CD14-positive monocyte (primary cell): Measurements from ENCODE around the gene MYCBP2. TPM values are rescaled to one million over a fixed set of nuclear protein-coding genes. Genes with fewer than 3 reads are reported as not detected.

Experiments used
- DNase-seq, 3 donors: peaks; one replicate each; pipeline ENCODE4 v3.0.0-alpha.2; 2011 to 2022
- H2AFZ ChIP-seq: 2 replicates; pipeline ENCODE4 v1.6.0; 2012; ENCODE audit warnings: mild to moderate bottlenecking, low read depth, low read length, inconsistent platforms; ENCODE audit not compliant: insufficient read depth, poor library complexity, severe bottlenecking
- H3K27ac ChIP-seq, 2 donors: 1 replicate in 1 of 2; 2 replicates in 1 of 2; pipeline ENCODE4 v1.5.1; 2012 to 2013; ENCODE audit warnings: low read length in 2 of 2, control low read depth in 1 of 2, inconsistent platforms in 1 of 2, low read depth in 1 of 2, mild to moderate bottlenecking in 1 of 2
- H3K27me3 ChIP-seq, 2 donors: one replicate each; pipeline versions ENCODE4 v1.6.0 to v1.6.1; 2011 to 2013; ENCODE audit warnings: low read length in 2 of 2; ENCODE audit not compliant: control insufficient read depth in 2 of 2, insufficient read depth in 2 of 2
- H3K36me3 ChIP-seq, 2 donors: replicated peaks in 1 of 2; 1 replicate in 1 of 2; 2 replicates in 1 of 2; pipeline versions ENCODE4 v1.5.1 to v1.6.1; 2012 to 2013; ENCODE audit warnings: low read length in 2 of 2, control low read depth in 1 of 2, inconsistent platforms in 1 of 2, mild to moderate bottlenecking in 1 of 2; ENCODE audit not compliant: insufficient read depth in 2 of 2, control insufficient read depth in 1 of 2
- H3K4me1 ChIP-seq, 2 donors: 1 replicate in 1 of 2; 2 replicates in 1 of 2; pipeline versions ENCODE4 v1.5.1 to v1.6.1; 2012 to 2013; ENCODE audit warnings: low read length in 2 of 2, control low read depth in 1 of 2, inconsistent platforms in 1 of 2, mild to moderate bottlenecking in 1 of 2, moderate library complexity in 1 of 2; ENCODE audit not compliant: insufficient read depth in 2 of 2, control insufficient read depth in 1 of 2
- H3K4me2 ChIP-seq: replicated peaks from 2 replicates; pipeline ENCODE3; 2012; ENCODE audit warnings: low read length, moderate library complexity, mild to moderate bottlenecking; ENCODE audit not compliant: poor library complexity, severe bottlenecking; ENCODE audit errors: extremely low read depth
- H3K4me3 ChIP-seq, 3 experiments: fragments of 200-600 bp in 1 of 3; sonication (generic) in 1 of 3; replicated peaks in 1 of 3; 1 replicate in 2 of 3; 2 replicates in 1 of 3; pipeline ENCODE4 v1.5.1; 2011 to 2013; ENCODE audit warnings: low read length in 3 of 3, mild to moderate bottlenecking in 3 of 3, control low read depth in 2 of 3, low read depth in 2 of 3, inconsistent platforms in 1 of 3, moderate library complexity in 1 of 3
- H3K79me2 ChIP-seq: 2 replicates; pipeline ENCODE4 v1.6.0; 2012; ENCODE audit warnings: mild to moderate bottlenecking, control low read depth, inconsistent platforms, low read length, moderate library complexity; ENCODE audit not compliant: insufficient read depth
- H3K9ac ChIP-seq: 2 replicates; pipeline ENCODE4 v1.6.0; 2017; ENCODE audit warnings: low read length, mild to moderate bottlenecking; ENCODE audit not compliant: insufficient read depth, poor library complexity, severe bottlenecking
- H3K9me3 ChIP-seq, 2 donors: replicated peaks in 1 of 2; 1 replicate in 1 of 2; 2 replicates in 1 of 2; pipeline versions ENCODE4 v1.5.1 to v1.6.1; 2012 to 2013; ENCODE audit warnings: low read length in 2 of 2, control low read depth in 1 of 2; ENCODE audit not compliant: control insufficient read depth in 1 of 2, insufficient read depth in 1 of 2
- H4K20me1 ChIP-seq: 2 replicates; pipeline ENCODE4 v1.6.0; 2012; ENCODE audit warnings: mild to moderate bottlenecking, low read length, control low read depth, moderate library complexity; ENCODE audit not compliant: insufficient read depth
- H3K27ac Mint-ChIP-seq, 7 donors: one replicate each; pipeline ENCODE4 v1.8.0; 2020; ENCODE audit warnings: mild to moderate bottlenecking in 7 of 7, mixed read lengths in 7 of 7, moderate library complexity in 6 of 7, inconsistent platforms in 2 of 7
- H3K27me3 Mint-ChIP-seq, 3 donors: one replicate each; pipeline ENCODE4 v1.8.0; 2021 to 2022; ENCODE audit warnings: low read depth in 3 of 3, mild to moderate bottlenecking in 3 of 3, mixed read lengths in 3 of 3, moderate library complexity in 3 of 3, inconsistent platforms in 1 of 3
- H3K36me3 Mint-ChIP-seq, 2 donors: one replicate each; pipeline ENCODE4 v1.8.0; 2020; ENCODE audit warnings: mixed read lengths in 2 of 2, inconsistent platforms in 1 of 2, mild to moderate bottlenecking in 1 of 2
- H3K4me1 Mint-ChIP-seq: one replicate; pipeline ENCODE4 v1.8.0; 2020; ENCODE audit warnings: mild to moderate bottlenecking, mixed read lengths
- H3K4me3 Mint-ChIP-seq, 2 donors: one replicate each; pipeline ENCODE4 v1.8.0; 2020; ENCODE audit warnings: mild to moderate bottlenecking in 2 of 2, mixed read lengths in 2 of 2, moderate library complexity in 1 of 2
- H3K9me3 Mint-ChIP-seq, 7 donors: one replicate each; pipeline ENCODE4 v1.8.0; 2020 to 2022; ENCODE audit warnings: mixed read lengths in 7 of 7, mild to moderate bottlenecking in 6 of 7, moderate library complexity in 6 of 7, inconsistent platforms in 2 of 7
- WGBS: methylation state at CpG from one replicate; pipeline ENCODE4 v1.1.5; 2013; ENCODE audit warnings: missing lambda C conversion rate; ENCODE audit not compliant: insufficient coverage; 5-methylcytosine and 5-hydroxymethylcytosine counted together
- intact Hi-C, 2 donors: fragments of 100-400 bp; cut with micrococcal nuclease; formaldehyde crosslinking; loops; one replicate each; pipeline versions ENCODE4 v1.15.0 to v1.15.1; 2023
- polyA plus RNA-seq, 3 donors: library from polyadenylated mRNA; depleted of rRNA in 1 of 3; unstranded in 2 of 3; stranded (reverse) in 1 of 3; fragments of 300-500 nt in 2 of 3; fragments of >200 nt in 1 of 3; fragmentation: Illumina TruSeq in 2 of 3; gene quantifications; 1 replicate in 2 of 3; 2 replicates in 1 of 3; pipeline ENCODE4 v1.2.3, GENCODE V29; 2012 to 2021
- TF ChIP-seq, protein P1 (sequence below): fragments of 200-600 bp; IDR thresholded peaks from one replicate; pipeline ENCODE4 v1.8.0; 2022; ENCODE audit warnings: antibody characterized with exemption, mild to moderate bottlenecking

MYCBP2 gene
- polyA plus RNA-seq, 3 donors = 7.6 to 51.5 (median 14.4) TPM

- no CpG with 5 or more reads among the region's 2 CpGs for WGBS
- H4K20me1 ChIP-seq = no peaks in the 10 kb centered on the region
- H3K27me3 ChIP-seq = no peaks in the 10 kb centered on the region
- Mint-ChIP-seq H3K36me3 (no peaks in the 10 kb centered on the region), H3K9me3 (no peaks in the 10 kb centered on the region), H3K4me1 (peaks cover 56% of the 10 kb centered on the region), H3K27me3 (peaks cover 0 to 2% (median 0%) of the 10 kb centered on the region in 3 donors), H3K27ac (peak overlapping the region; percentile 76 to 93 (median 91)), H3K4me3 (peak overlapping the region in 1 of 2 donors; percentile 82)
- DNase-seq = no peak
- TF ChIP-seq, protein P1, sequence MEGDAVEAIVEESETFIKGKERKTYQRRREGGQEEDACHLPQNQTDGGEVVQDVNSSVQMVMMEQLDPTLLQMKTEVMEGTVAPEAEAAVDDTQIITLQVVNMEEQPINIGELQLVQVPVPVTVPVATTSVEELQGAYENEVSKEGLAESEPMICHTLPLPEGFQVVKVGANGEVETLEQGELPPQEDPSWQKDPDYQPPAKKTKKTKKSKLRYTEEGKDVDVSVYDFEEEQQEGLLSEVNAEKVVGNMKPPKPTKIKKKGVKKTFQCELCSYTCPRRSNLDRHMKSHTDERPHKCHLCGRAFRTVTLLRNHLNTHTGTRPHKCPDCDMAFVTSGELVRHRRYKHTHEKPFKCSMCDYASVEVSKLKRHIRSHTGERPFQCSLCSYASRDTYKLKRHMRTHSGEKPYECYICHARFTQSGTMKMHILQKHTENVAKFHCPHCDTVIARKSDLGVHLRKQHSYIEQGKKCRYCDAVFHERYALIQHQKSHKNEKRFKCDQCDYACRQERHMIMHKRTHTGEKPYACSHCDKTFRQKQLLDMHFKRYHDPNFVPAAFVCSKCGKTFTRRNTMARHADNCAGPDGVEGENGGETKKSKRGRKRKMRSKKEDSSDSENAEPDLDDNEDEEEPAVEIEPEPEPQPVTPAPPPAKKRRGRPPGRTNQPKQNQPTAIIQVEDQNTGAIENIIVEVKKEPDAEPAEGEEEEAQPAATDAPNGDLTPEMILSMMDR = no peak
- peak overlapping the region; percentile 66 for H3K4me2 ChIP-seq
- intact Hi-C loops = no loop called here
- H3K9ac ChIP-seq = no peak overlapping the region
- H3K27ac ChIP-seq = peak overlapping the region; percentile 64 to 82
- no peaks in the 10 kb centered on the region for H3K9me3 ChIP-seq
- peaks cover 35 to 48% of the 10 kb centered on the region in 2 donors for H3K4me1 ChIP-seq
- H3K4me3 ChIP-seq = peak overlapping the region in 1 of 3 experiments; percentile 62
- no peaks in the 10 kb centered on the region for H3K36me3 ChIP-seq
- peak overlapping the region; percentile 76 for H2AFZ ChIP-seq
- no peaks in the 10 kb centered on the region for H3K79me2 ChIP-seq
These were observed 12.5 kb upstream of the MYCBP2 start for GRCh38 chr13:77339408-77339807.

- Histone ChIP-seq H3K4me3 (peak overlapping the region in 2 of 3 experiments; percentile 15 to 62), H3K4me2 (peak overlapping the region; percentile 66), H3K9me3 (no peaks in the 10 kb centered on the region), H3K27me3 (no peaks in the 10 kb centered on the region), H3K27ac (peak overlapping the region; percentile 64 to 82), H3K79me2 (no peaks in the 10 kb centered on the region), H3K9ac (no peak overlapping the region), H2AFZ (peak overlapping the region; percentile 76), H3K4me1 (peaks cover 39 to 50% of the 10 kb centered on the region in 2 donors), H4K20me1 (no peaks in the 10 kb centered on the region), H3K36me3 (no peaks in the 10 kb centered on the region)
- intact Hi-C loops = no loop called here
- H3K36me3 Mint-ChIP-seq = no peaks in the 10 kb centered on the region
- peak overlapping the region; percentile 76 to 93 (median 91) for H3K27ac Mint-ChIP-seq
- H3K27me3 Mint-ChIP-seq = peaks cover 0 to 2% (median 0%) of the 10 kb centered on the region in 3 donors
- 24% methylated on average over 5 of the region's 6 CpGs for WGBS
- H3K9me3 Mint-ChIP-seq = no peaks in the 10 kb centered on the region
- TF ChIP-seq, protein P1 = no peak
- peak; percentile 30 to 48 (median 36) for DNase-seq
- peak overlapping the region; percentile 28 to 82 for H3K4me3 Mint-ChIP-seq
- H3K4me1 Mint-ChIP-seq = peaks cover 60% of the 10 kb centered on the region
These were observed 12.1 kb upstream of the MYCBP2 start for GRCh38 chr13:77338961-77339401.
